Lower leg skin (tissue), 3 donors: ENCODE data around the gene CLIP2.

ENCODE experiments used
- CTCF ChIP-seq, 3 donors: fragments of 450-650 bp; IDR thresholded peaks; one replicate each; pipeline ENCODE4 v1.5.1; 2016; ENCODE audit warnings: antibody characterized with exemption in 3 of 3, mild to moderate bottlenecking in 3 of 3, moderate library complexity in 2 of 3
- POLR2A ChIP-seq, 2 donors: fragments of 450-650 bp; IDR thresholded peaks; one replicate each; pipeline ENCODE4 v1.6.1; 2016 to 2017; ENCODE audit warnings: antibody characterized with exemption in 2 of 2, mild to moderate bottlenecking in 1 of 2, moderate library complexity in 1 of 2

GRCh38 chr7:74418076-74418475, 128.9 kb downstream of the CLIP2 start:
- TF ChIP-seq CTCF (IDR thresholded peaks at IDR 0.05) (no peak), POLR2A (IDR thresholded peaks at IDR 0.05) (no peak)
